ENCODE data around the gene ST8SIA6. TPM values are rescaled to one million over a fixed set of nuclear protein-coding genes. Genes with fewer than 3 reads are reported as not detected.
A peak's percentile ranks its signal among the peaks of the same experiment; 100 is the strongest.

Gene ST8SIA6
- total RNA-seq, 2 experiments from 2014 or later, result 0.19 to 0.34 TPM

DNA sequence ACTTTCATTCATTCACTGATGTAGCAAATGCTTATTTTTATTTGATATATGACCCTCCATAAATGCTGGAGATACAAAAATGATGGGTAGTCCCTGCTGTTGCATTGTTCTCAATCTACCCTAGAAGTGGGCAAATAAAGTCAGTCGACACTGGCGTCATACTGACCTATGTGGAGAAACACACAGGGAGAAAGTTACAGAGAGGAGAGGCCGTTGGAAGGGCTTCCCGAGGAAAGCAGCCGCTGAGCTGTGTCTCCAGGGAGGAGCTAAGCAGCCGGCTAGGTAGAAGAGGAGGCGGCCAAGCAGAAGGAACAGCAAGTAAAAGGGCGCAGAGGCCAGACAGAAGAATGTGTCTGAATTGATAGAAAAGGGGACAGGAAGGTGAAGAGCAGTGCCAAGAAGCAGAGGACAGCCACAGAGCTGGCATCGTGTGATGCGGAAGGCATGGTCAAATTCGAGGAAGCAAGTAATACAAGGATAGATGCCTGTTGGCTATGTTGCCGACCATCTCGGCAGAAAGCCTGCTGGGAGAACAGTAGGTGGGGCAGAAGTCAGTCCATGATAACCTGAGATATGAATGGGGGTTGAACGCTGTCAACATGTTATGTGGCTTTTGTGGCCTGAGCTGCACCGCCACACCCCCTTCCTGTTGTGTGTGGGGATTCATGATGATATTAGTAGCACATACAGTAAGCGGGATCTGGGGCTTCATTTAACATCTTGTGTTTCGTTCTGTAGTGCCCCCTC lies 25.9 kb downstream of the ST8SIA6 start:
- Mint-ChIP-seq H3K36me3 (ENCODE audit: low read depth) (no peaks in the 10 kb centered on the region), H3K4me3 (peak overlapping the region; percentile 67), H3K4me1 (ENCODE audit: low read depth) (peaks cover 71% of the 10 kb centered on the region), H3K27ac (peak overlapping the region; percentile 93), H3K9me3 (no peaks in the 10 kb centered on the region), H3K27me3 (peaks cover 4% of the 10 kb centered on the region)
- intact Hi-C loops (cut with DNase I, micrococcal nuclease), result loop anchor here in 1 of 2 experiments (10.0 kb wide), 2 partner anchors 404 to 994 kb away; partner anchors contain the start of gene PTER
- Histone ChIP-seq H3K9me3 (ENCODE audit: control insufficient read depth in 1 of 2, insufficient read depth in 1 of 2, low read length in 2 of 2) (no peaks in the 10 kb centered on the region), H3K27ac (ENCODE audit: low read depth in 1 of 2, low read length in 2 of 2) (peak overlapping the region; percentile 63 to 69), H3K4me3 (ENCODE audit: low read length) (peak overlapping the region; percentile 46), H3K27me3 (ENCODE audit: control insufficient read depth in 1 of 2, insufficient read depth in 2 of 2, low read length in 2 of 2) (no peaks in the 10 kb centered on the region), H3K4me1 (ENCODE audit: insufficient read depth, low read length) (peaks cover 67% of the 10 kb centered on the region), H3K36me3 (ENCODE audit: insufficient read depth, low read length) (no peaks in the 10 kb centered on the region)
- TF ChIP-seq, protein P1, sequence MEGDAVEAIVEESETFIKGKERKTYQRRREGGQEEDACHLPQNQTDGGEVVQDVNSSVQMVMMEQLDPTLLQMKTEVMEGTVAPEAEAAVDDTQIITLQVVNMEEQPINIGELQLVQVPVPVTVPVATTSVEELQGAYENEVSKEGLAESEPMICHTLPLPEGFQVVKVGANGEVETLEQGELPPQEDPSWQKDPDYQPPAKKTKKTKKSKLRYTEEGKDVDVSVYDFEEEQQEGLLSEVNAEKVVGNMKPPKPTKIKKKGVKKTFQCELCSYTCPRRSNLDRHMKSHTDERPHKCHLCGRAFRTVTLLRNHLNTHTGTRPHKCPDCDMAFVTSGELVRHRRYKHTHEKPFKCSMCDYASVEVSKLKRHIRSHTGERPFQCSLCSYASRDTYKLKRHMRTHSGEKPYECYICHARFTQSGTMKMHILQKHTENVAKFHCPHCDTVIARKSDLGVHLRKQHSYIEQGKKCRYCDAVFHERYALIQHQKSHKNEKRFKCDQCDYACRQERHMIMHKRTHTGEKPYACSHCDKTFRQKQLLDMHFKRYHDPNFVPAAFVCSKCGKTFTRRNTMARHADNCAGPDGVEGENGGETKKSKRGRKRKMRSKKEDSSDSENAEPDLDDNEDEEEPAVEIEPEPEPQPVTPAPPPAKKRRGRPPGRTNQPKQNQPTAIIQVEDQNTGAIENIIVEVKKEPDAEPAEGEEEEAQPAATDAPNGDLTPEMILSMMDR (IDR thresholded peaks at IDR 0.05), result no peak
- POLR2A ChIA-PET, result interaction anchor here (1.2 to 5.3 kb wide), 10 partner anchors 9 to 611 kb away, joined by 3 to 41 read pairs (median 16); partner anchors contain the start of genes RSU1 and ST8SIA6
- DNase-seq (peak; percentile 52 to 89 (median 70)), ATAC-seq (ENCODE audit: poor library complexity) (peak; percentile 79)
- CTCF ChIA-PET, result interaction anchor here (4.4 kb wide), 1 partner anchor 20 kb away, joined by 32 read pairs; no protein-coding TSS in a partner anchor

DNA sequence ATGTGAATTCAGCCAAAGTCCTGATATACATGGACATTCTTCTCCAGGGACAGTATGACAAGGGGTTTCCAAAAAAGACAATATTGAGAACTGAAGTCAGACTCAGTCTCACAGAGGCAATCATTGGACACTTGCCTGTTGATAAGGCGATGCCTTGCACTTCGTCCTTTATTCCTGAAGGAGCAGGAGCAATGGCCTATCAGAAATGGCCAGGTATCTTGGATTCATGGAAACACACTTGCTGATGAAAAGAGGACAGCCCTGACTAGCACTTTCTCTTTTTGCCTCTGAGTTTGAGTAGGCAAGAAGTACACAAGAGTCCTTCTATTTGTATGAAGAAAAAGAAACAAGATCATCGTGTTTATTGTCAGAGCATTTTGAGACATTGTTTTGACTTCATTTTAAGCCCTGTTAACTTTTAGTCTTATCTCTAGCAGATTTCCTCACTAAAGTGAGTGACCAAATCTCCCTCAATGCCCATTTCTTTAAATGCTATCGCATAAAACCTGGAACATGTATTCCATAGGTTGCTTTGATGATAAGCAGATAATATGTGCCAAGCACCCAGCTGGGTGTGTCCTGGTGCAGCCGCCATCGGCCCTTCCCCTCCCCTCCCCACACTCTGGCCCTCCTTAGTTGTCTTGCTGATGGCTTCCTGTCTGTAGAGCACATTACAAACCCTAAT lies 26.6 kb downstream of the ST8SIA6 start:
- ChIA-PET CTCF (interaction anchor here (4.4 kb wide), 1 partner anchor 19 kb away, joined by 32 read pairs; no protein-coding TSS in a partner anchor), POLR2A (interaction anchor here (1.0 to 5.3 kb wide), 8 partner anchors 8 to 610 kb away, joined by 3 to 41 read pairs (median 19); partner anchors contain the start of genes RSU1 and ST8SIA6)
- DNase-seq, result peak in 6 of 14 experiments; percentile 13 to 49 (median 25)
- Histone ChIP-seq H3K4me1 (ENCODE audit: insufficient read depth, low read length) (peaks cover 72% of the 10 kb centered on the region), H3K27me3 (ENCODE audit: control insufficient read depth in 1 of 2, insufficient read depth in 2 of 2, low read length in 2 of 2) (no peaks in the 10 kb centered on the region), H3K36me3 (ENCODE audit: insufficient read depth, low read length) (no peaks in the 10 kb centered on the region), H3K4me3 (ENCODE audit: low read length) (peak overlapping the region; percentile 46), H3K9me3 (ENCODE audit: control insufficient read depth in 1 of 2, insufficient read depth in 1 of 2, low read length in 2 of 2) (no peaks in the 10 kb centered on the region), H3K27ac (ENCODE audit: low read depth in 1 of 2, low read length in 2 of 2) (peak overlapping the region; percentile 63 to 69)
- Mint-ChIP-seq H3K27me3 (peaks cover 4% of the 10 kb centered on the region), H3K4me1 (ENCODE audit: low read depth) (peaks cover 77% of the 10 kb centered on the region), H3K9me3 (no peaks in the 10 kb centered on the region), H3K4me3 (peak overlapping the region; percentile 67), H3K36me3 (ENCODE audit: low read depth) (no peaks in the 10 kb centered on the region), H3K27ac (peak overlapping the region; percentile 93)
- no peak for ATAC-seq (ENCODE audit: poor library complexity)
- intact Hi-C loops (cut with DNase I, micrococcal nuclease), result loop anchor here in 1 of 2 experiments (10.0 kb wide), 2 partner anchors 403 to 993 kb away; partner anchors contain the start of gene PTER
- TF ChIP-seq, protein P1 (IDR thresholded peaks at IDR 0.05), result no peak

DNA sequence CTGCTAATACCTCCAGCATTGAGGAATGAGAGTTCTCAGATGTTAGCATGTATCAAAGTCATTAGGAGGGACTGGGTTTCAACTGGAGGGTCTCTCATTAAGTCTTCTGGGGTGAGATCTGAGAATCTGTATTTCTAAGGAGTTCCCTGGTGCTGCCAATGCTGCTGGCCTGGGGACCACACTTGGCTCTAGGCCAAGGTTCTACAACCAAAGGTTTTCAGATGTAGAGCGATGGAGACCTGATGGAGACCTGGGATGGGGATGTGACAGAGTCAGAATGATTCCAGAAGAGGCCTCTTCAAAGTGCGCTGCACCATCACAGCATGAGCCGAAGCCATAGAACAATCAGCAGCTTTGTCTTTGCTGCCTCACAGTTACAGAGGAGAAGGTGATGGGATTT lies 27.2 kb downstream of the ST8SIA6 start:
- DNase-seq, result peak in 2 of 14 experiments; percentile 11 to 27
- CTCF ChIA-PET, result interaction anchor here (4.4 kb wide), 1 partner anchor 18 kb away, joined by 32 read pairs; no protein-coding TSS in a partner anchor
- Histone ChIP-seq H3K4me3 (ENCODE audit: low read length) (no peak overlapping the region), H3K4me1 (ENCODE audit: insufficient read depth, low read length) (peaks cover 72% of the 10 kb centered on the region), H3K9me3 (ENCODE audit: control insufficient read depth in 1 of 2, insufficient read depth in 1 of 2, low read length in 2 of 2) (no peaks in the 10 kb centered on the region), H3K27ac (ENCODE audit: low read depth in 1 of 2, low read length in 2 of 2) (peak overlapping the region in 1 of 2 donors; percentile 1), H3K36me3 (ENCODE audit: insufficient read depth, low read length) (no peaks in the 10 kb centered on the region), H3K27me3 (ENCODE audit: control insufficient read depth in 1 of 2, insufficient read depth in 2 of 2, low read length in 2 of 2) (no peaks in the 10 kb centered on the region)
- POLR2A ChIA-PET, result interaction anchor here (1.0 to 5.3 kb wide), 6 partner anchors 11 to 610 kb away, joined by 3 to 29 read pairs (median 16); partner anchors contain the start of genes RSU1 and ST8SIA6
- TF ChIP-seq, protein P1 (IDR thresholded peaks at IDR 0.05), result no peak
- Mint-ChIP-seq H3K4me1 (ENCODE audit: low read depth) (peaks cover 83% of the 10 kb centered on the region), H3K9me3 (no peaks in the 10 kb centered on the region), H3K27ac (peak overlapping the region; percentile 93), H3K27me3 (peaks cover 4% of the 10 kb centered on the region), H3K4me3 (peak overlapping the region; percentile 44), H3K36me3 (ENCODE audit: low read depth) (no peaks in the 10 kb centered on the region)
- ATAC-seq (ENCODE audit: poor library complexity), result no peak
- intact Hi-C loops (cut with DNase I, micrococcal nuclease), result loop anchor here in 1 of 2 experiments (10.0 kb wide), 2 partner anchors 402 to 992 kb away; partner anchors contain the start of gene PTER

All from CD4-positive, alpha-beta T cell (primary cell).